Activated B cell treated with CpG ODN at 0.5 μM for 24 hours (primary cell): Measurements from ENCODE around the gene RAB20. TPM values are rescaled to one million over a fixed set of nuclear protein-coding genes. Genes with fewer than 3 reads are reported as not detected.

Experiments used
- ATAC-seq: fragments of 200-7000 bp; cut with Tn5 transposase; one replicate; pipeline ENCODE4 v1.10.0; 2021; ENCODE audit warnings: low read depth, mild to moderate bottlenecking, moderate library complexity
- CTCF ChIA-PET: fragments of 350-600 bp; sonication (Branson Sonifier 250); formaldehyde crosslinking; loops from one replicate; lab custom pipeline; 2021; ENCODE audit warnings: antibody characterized with exemption; lab: Charles Lee
- POLR2A ChIA-PET: fragments of 350-600 bp; sonication (Branson Sonifier 250); formaldehyde crosslinking; loops from one replicate; lab custom pipeline; 2021; ENCODE audit warnings: antibody characterized with exemption; lab: Charles Lee
- DNase-seq: peaks from one replicate; pipeline ENCODE4 v3.0.0; 2022
- H3K27ac Mint-ChIP-seq: one replicate; pipeline ENCODE4 v1.8.0; 2020; ENCODE audit warnings: mixed read lengths
- H3K27me3 Mint-ChIP-seq: one replicate; pipeline ENCODE4 v1.8.0; 2021; ENCODE audit warnings: mixed read lengths
- H3K36me3 Mint-ChIP-seq: one replicate; pipeline ENCODE4 v1.8.0; 2021; ENCODE audit warnings: low read depth, mixed read lengths
- H3K4me1 Mint-ChIP-seq: one replicate; pipeline ENCODE4 v1.8.0; 2021; ENCODE audit warnings: mixed read lengths
- H3K4me3 Mint-ChIP-seq: one replicate; pipeline ENCODE4 v1.8.0; 2020; ENCODE audit warnings: mild to moderate bottlenecking, mixed read lengths
- H3K9me3 Mint-ChIP-seq: one replicate; pipeline ENCODE4 v1.8.0; 2020; ENCODE audit warnings: mixed read lengths
- CTCF ChIP-seq: fragments of 200-600 bp; IDR thresholded peaks from one replicate; pipeline ENCODE4 v1.8.0; 2022; ENCODE audit warnings: antibody characterized with exemption, mild to moderate bottlenecking
- intact Hi-C: fragments of 100-400 bp; cut with micrococcal nuclease; formaldehyde crosslinking; loops from one replicate; pipeline ENCODE4 v1.15.1; 2024
- total RNA-seq: library from RNA; stranded (reverse); gene quantifications from 2 replicates; pipeline ENCODE4 v1.2.3, GENCODE V29; 2022

RAB20 gene
- total RNA-seq, 1 donor from 2014 or later, result 3.1 TPM

- ChIA-PET CTCF (interaction anchor here (1.3 kb wide), 1 partner anchor 55 kb away, joined by 4 read pairs; no protein-coding TSS in a partner anchor), POLR2A (no interaction called here)
- no peak overlapping the region for H3K4me3 Mint-ChIP-seq
- no peak overlapping the region for H3K27ac Mint-ChIP-seq
- ATAC-seq, result peak; percentile 25
- no peaks in the 10 kb centered on the region for H3K9me3 Mint-ChIP-seq
- no peak for TF ChIP-seq CTCF
- H3K4me1 Mint-ChIP-seq, result peaks cover 9% of the 10 kb centered on the region
- no peaks in the 10 kb centered on the region for H3K27me3 Mint-ChIP-seq
- H3K36me3 Mint-ChIP-seq, result no peaks in the 10 kb centered on the region
- DNase-seq, result no peak
- intact Hi-C loops, result loop anchor here (5.0 kb wide), 1 partner anchor 53 kb away; no protein-coding TSS in a partner anchor
Measured at GRCh38 chr13:110509971-110510786, 51.3 kb downstream of the RAB20 start.

DNA sequence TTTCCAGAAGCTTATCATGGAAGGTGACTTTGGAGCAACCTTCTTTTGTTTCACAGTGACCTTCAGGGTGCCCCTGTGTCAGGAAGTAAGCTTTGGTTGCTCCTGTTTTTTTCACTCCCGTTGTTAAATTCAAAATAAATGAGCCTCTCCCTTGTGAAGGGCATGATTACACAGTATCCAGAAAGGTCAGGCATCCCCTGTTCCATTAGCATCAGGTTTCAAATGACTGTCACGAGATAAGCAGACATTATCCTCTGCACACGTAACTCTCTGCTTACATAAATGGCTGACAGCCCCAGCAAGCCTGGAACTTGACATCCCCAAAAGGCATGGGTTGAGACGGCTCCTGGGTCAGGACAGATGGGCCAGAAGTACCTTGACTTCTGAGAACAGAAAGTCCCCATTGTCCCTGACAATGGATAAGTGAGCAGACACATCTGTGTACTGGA lies 52.0 kb downstream of the RAB20 start:
- intact Hi-C loops, result loop anchor here (5.0 kb wide), 1 partner anchor 52 kb away; no protein-coding TSS in a partner anchor
- H3K36me3 Mint-ChIP-seq, result no peaks in the 10 kb centered on the region
- DNase-seq, result no peak
- H3K9me3 Mint-ChIP-seq, result no peaks in the 10 kb centered on the region
- ChIA-PET CTCF (interaction anchor here (1.3 kb wide), 1 partner anchor 54 kb away, joined by 4 read pairs; no protein-coding TSS in a partner anchor), POLR2A (no interaction called here)
- H3K27me3 Mint-ChIP-seq, result no peaks in the 10 kb centered on the region
- TF ChIP-seq CTCF, result no peak
- H3K27ac Mint-ChIP-seq, result no peak overlapping the region
- no peak for ATAC-seq
- H3K4me3 Mint-ChIP-seq, result no peak overlapping the region
- peaks cover 9% of the 10 kb centered on the region for H3K4me1 Mint-ChIP-seq

- TF ChIP-seq CTCF, result no peak
- DNase-seq (no peak), ATAC-seq (no peak)
- Mint-ChIP-seq H3K4me1 (peaks cover 9% of the 10 kb centered on the region), H3K36me3 (no peaks in the 10 kb centered on the region), H3K4me3 (no peak overlapping the region), H3K27me3 (no peaks in the 10 kb centered on the region), H3K27ac (no peak overlapping the region), H3K9me3 (no peaks in the 10 kb centered on the region)
- CTCF ChIA-PET, result no interaction called here
- POLR2A ChIA-PET, result no interaction called here
- intact Hi-C loops, result loop anchor here (5.0 kb wide), 1 partner anchor 51 kb away; no protein-coding TSS in a partner anchor
Measured at GRCh38 chr13:110507678-110508381, 53.7 kb downstream of the RAB20 start.

- H3K27ac Mint-ChIP-seq, result no peak overlapping the region
- ChIA-PET POLR2A (no interaction called here), CTCF (no interaction called here)
- peaks cover 9% of the 10 kb centered on the region for H3K4me1 Mint-ChIP-seq
- no peak for ATAC-seq
- no peak for DNase-seq
- H3K4me3 Mint-ChIP-seq, result no peak overlapping the region
- no peaks in the 10 kb centered on the region for H3K36me3 Mint-ChIP-seq
- no peak for TF ChIP-seq CTCF
- no peaks in the 10 kb centered on the region for H3K9me3 Mint-ChIP-seq
- intact Hi-C loops, result loop anchor here (5.0 kb wide), 1 partner anchor 50 kb away; no protein-coding TSS in a partner anchor
- H3K27me3 Mint-ChIP-seq, result peaks cover 2% of the 10 kb centered on the region
Measured at GRCh38 chr13:110506859-110507566, 54.5 kb downstream of the RAB20 start.
